GM18502 (cell line): Measurements from ENCODE around the gene FTCD.
"Not testable (repeated sequence)": the region's sequence is repeated elsewhere in the genome, so short reads cannot be mapped to it uniquely, and the experiment has no call there.

ENCODE experiments used
- ATAC-seq: cut with Tn5 transposase; IDR thresholded peaks from one replicate; pipeline ENCODE4 v1.9.1; 2021; ENCODE audit warnings: mild to moderate bottlenecking; ENCODE audit not compliant: unreplicated experiment, poor library complexity

Gene FTCD

DNA sequence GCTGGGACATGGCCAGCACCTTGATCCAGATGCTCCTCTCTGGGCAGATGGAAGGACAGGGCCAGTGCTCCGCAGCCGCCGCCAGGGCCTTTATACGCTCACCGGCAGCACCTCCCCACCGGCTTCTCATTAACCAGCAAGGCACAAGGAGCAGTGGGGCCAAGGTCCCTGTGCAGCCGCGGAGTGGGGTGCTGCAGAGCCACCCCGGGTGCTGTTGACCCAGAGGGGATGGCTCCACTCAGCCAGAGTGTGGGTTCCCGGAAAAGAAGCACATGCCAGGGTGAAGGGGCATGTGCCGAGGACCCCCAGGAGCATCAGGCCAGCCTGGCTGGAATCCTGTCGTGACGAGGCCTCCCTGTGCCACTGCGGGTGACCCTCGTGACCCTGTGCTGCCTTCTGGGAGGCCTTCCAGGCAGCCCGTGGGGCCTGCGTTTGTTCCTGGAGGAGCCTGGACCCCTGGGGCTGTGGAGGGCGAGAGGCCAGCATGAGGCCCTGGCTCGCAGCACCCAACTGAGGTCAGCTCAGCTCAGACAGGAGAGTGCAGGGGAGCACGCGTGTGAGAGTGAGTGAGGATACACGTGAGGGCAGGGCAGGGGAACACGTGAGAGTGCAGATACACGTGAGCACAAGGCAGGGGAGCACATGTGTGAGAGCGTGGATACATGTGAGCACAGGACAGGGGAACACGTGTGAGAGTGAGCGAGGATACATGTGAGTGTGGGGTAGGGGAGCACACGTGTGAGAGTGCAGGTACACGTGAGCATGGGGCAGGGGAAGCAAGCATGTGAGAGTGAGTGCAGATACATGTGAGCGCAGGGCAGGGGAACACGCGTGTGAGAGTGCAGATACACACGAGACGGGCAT lies at the start of gene FTCD:
TSS of gene FTCD (minus strand) at position 66 of the 864 bp plus-strand sequence. CDS start at position 10, 56 bp downstream.
- no peak for ATAC-seq

DNA sequence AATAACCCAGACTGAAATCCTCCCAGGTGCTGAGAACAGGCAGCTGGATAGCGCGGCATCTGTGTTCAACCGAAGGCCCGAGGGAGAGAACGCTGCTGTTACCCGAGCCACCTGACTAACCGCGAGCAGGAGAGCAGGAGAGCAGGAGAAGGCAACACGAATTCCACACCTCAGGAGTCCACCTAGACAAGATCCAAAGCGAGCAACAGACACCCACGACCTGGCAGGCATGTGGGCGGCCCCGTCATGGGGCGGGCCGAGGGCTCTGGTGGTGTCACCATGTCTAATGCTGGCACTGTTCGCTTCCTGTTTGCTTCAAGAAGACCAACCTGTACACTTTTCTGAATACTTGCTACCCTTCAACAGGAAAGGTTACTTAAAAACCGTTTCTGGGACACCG lies 49.8 kb upstream of the FTCD start:
- no peak for ATAC-seq

GRCh38 chr21:46203203-46203600 lies 47.8 kb upstream of the FTCD start:
- no peak for ATAC-seq

DNA sequence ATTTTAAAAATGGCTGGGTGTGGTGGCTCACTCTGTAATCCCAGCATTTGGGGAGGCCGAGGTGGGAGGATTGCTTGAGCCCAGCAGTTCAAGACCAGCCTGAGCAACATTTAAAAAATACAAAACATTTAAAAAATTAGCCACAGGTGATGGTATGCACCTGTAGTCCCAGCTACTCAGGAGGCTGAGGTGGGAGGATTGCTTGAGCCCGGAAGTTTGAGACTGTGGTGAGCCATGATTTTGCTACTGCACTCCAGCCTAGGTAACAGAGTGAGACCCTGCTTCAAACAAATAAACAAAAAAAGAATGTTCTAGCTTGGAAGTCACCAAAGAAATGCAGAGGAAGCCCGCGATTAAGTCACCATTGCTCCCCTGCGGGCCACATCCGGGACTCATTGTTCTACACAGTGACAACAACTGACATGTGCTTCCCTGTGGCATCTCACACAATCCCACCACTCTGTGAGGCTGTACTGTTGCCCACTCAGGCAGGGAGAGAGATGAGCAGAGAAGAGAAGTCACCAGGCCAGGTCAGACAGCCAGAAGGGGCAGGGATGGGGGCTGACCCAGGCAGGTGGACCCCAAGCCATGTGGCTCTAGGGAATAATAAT lies 47.3 kb upstream of the FTCD start:
- ATAC-seq: no peak

DNA sequence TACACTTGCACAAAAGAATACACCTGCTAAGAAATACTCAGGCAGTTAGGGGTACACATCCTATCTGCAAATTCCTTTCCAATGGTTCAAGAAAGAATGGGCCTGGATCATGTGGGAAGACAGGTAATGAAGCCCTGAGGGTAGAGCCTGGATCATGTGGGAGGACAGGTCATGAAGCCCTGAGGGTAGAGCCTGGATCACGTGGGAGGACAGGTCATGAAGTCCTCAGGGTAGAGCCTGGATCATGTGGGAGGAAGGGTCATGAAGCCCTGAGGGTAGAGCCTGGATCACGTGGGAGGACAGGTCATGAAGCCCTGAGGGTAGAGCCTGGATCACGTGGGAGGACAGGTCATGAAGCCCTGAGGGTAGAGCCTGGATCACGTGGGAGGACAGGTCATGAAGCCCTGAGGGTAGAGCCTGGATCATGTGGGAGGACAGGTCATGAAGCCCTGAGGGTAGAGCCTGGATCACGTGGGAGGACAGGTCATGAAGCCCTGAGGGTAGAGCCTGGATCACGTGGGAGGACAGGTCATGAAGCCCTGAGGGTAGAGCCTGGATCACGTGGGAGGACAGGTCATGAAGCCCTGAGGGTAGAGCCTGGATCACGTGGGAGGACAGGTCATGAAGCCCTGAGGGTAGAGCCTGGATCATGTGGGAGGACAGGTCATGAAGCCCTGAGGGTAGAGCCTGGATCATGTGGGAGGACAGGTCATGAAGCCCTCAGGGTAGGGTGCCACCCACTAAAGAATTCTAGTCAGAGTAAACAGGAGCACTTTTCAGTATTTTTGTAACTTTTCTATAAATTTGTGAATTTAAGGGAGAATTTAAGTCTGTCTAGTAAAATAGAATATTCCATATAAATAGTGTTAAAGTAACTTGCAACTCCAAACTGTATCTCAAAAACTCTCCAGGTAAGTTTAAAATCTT lies 45.8 kb upstream of the FTCD start:
- not testable (repeated sequence) for ATAC-seq

DNA sequence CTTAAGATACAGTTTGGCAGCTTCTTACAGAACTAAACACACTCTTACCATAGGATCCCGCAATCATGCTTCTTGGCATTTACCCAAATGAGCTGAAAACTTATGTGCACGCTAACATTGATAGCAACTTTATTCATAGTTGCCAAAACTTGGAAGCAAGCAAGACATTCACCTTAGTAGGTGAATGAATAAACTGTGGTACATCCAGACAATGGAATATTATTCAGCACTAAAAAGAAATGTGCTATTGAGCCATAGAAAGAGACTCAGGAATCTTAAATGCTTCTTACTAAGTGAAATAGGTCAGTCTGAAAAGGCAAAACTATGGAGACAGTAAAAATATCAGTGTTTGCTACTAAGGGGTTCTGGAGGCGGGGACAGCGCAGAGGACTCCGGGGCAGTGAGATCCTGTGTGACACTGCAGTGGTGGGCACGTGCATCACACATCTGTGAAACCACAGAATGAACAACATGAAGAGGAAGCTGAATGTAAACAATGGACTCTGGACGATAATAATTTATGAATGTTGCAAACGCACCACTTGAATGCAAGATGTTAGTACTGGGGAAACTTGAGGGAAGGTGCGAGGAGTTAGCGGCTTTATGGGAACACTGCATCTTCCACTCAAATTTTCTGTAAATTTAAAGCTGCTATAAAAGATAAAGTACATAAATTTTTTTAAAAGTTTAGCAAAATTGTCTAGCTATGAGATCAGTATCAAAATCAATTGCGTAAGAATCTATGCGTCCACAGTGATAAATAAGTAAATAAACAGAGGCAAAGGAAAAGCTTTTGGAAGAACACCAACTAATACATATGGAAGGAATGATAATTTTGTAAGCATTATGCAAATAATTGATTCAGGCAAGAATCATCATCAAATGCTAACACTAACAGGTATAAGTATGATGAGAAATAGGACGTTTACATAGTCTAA lies 44.3 kb upstream of the FTCD start:
- ATAC-seq: no peak

GRCh38 chr21:46196733-46197132 lies 41.4 kb upstream of the FTCD start:
- ATAC-seq: no peak

DNA sequence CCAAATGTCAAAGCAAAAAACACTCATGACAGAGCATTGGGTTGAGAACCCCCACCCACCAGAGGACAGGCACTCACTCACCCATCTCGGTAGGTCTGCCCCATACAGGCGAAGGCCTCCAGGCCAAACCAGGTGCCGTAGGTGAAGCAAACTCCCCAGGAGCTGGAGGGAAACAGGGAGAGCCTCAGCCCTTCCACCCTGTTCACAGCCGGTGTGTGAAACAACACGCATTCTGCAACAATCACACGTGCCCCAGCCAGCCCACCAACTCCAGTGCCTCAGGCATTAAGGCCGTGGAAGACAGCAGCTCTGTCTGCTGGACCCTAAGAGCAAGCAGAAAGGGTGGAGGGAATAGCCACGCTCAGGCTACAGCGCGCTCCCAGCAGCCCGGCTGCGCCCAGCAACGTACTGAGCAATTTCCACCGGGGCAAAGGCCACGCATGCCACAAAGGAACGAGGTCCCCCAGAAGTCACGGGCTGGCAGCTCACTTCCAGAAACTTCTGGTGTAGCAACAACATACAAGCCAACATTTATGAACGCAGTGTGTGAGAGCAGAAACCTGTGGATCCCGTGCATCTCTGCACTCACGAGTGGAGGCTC lies 40.3 kb upstream of the FTCD start:
- no peak for ATAC-seq

DNA sequence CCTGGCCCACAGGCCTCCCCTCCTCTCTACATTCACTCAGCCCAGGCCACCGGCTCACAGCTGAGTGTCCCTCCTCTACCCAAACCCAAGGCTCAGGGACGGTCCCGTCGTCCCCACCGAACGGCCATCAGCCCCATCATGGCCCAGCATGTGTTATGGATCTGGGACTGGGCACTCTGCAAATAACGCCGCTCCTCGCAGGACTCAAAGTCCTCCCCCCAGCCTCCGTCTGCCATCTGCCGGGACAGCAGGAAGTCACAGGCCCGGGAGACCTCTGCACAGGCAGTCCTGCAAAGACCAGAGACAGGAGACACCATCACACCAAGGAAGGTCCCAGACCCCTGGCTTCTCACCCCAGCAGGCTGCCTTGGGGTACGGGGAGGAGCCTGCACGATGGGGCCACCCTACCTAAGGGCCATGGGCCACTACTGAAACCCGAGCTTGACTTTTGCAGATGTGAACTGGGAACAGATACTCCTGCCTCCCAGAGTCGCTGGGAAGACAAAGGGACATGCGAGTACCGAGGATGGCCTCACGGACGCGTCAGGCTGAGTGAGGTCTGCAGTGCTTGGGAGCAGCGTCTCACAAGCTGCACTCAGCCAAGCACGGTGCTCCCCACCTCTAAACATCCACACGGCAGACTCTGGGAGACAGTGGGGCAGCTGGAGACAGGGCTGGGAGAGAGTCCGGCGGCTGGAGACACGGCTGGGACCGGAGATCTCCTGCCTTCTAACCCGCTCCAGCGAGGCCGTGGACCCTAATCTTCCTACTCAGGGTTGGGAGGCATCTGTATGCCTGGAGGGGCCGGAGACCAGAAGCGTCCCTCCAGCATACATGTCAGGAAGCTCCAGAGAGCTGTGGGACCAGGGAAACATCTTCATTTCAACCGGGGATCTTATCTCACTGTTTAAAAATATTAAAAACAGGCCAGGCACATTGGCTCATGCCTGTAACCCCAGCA lies 39.3 kb upstream of the FTCD start:
- ATAC-seq: no peak

DNA sequence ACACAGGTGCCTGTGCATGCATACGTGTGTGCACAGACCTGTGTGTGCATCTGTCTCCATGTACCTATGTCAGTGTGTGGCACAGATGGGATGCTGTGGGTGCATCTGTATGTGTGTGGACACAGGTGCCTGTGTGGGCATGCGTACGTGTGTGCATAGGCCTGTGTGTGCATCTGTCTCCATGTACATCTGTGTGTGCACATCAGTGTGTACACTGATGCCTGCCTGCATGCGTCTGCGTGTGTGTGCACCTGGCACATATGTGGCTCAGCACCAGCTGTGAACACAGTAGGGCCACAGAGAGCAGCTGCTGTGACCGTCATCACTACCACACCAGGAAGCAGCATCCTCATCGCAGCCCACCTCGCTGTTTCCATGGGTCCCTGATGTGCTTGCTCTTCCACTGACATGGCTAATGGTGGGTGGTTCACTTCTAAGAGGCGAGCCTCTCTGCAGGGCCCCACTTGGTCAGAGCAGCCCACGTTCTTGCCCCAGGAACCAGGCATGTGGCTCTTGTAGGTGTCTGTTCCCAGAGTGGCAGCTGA lies 38.5 kb upstream of the FTCD start:
- ATAC-seq: no peak

DNA sequence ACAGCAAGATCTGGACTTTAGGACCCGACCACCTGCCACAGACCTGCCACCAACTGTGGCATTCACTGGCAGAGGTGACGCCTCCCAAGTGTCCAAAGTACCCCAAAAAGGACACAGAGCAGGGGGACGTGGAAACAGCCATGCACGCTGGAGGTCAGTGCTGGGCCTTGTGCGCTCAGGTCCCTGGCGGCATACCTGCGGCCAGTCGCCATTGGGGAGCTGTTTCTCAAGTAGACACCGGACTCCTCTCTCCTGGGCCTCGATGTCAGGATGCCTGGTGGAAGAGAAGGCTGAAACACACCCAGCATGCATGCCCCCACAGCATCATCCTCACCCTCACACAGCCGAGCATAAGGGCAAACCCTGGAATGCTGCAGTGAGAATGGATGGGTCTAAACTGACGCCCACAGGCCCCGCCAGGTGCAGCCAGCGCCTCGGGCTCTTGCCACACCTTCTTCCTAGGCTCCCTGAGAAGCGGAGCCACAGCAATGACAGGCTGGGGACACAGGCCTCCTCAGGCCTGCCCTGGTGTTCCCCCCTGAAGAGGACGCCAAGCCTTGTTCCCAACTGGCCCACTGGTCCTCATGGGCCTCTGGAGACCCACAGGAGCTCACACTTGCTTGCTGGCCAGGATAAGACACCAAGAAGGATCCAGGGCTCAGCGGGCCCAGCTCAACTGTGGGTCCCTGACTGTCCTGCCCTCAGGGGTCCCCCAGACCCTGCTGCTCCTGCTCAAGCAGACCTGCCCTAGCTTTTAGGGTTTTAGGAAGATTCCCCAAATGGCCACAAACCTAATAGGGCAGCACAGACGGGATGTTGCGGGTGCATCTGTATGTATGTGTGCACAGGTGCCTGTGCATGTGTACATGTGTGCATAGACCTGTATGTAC lies 36.6 kb upstream of the FTCD start:
- ATAC-seq: no peak

DNA sequence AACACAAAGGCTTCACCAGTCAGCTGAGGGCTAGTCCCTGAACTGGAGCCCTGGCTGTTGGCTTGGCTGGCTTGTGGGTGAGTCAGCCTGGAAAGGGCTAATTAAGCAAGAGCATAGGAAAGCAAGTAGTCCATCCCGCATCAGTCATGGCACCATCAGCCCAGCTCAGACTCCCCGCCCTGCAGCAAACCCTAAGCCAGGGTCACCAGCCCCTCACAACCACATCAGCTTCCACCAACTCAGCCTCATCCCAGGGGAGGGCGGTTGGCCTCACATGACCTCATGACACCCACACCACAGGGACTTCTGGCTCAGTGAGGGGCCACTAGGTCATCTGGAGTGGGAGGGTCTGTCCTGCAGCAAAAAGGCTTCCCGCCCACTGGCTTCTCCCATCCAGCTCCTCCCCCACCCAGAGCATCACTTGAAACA lies 35.9 kb upstream of the FTCD start:
- no peak for ATAC-seq

DNA sequence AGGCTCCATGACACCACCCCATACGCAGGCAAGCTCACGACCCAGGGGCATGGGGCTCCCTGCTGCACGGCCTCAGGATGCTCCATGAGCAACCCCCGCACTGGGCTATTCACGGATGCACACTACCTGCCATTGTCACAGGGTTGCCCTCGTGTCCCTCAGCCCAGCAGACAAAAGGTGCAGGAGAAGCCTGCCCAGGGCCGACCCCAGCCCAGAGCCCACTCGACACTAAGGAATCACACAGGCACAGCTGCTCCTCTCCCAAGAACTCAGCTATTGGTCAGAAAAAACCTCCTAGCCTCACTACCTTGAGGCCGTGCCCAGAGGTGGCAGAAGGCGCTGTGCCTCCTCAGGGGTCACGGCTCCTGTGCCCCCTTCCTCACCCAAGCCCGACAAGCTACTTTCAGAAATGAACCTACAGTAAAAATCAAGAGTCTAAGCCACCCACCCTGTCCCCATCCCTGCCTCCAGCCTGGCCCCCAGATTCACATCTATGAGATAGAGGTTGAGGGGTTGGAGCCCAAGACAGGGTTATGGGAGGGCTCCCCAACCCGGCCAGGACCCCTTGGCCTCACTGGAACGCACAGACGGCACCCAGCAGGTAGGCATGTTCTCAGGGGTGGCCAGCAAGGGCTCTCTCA lies 35.2 kb upstream of the FTCD start:
- no peak for ATAC-seq

GRCh38 chr21:46189959-46190490 lies 34.6 kb upstream of the FTCD start:
- no peak for ATAC-seq

DNA sequence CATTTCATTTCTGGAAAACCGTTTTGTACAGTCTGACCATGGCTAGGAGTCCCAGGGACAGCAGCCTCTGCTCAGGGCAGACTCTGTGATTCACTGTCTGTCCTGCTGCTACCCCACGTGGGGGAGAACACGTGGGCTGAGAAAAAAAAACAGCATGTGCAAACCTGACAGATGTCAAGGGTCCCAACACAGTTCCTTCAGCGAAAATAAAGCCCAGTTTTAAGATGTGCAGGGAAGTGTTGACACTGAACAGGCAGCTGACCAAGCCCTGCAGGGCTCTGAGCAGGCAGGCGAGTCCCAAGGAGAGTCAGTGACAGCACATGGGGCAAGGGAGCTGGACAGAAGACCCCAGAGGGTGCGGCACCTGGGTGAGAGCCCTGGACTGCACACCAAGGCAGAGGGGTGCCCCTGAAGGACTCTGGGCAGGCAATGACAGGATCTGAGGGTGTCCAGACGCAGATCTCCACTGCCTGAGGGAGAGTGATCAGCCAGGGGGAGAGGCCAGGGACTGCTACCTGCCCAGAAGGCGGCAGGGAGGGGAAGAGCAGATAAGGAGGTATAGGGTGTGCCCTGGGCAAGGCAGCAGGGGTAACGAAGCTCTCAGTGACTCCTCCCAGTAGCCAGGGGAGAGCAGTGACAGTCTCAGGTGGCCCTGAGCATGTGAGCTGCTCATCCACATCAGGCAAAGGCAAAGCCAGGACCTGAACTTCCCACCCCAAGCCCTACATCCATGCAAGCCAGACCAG lies 34.0 kb upstream of the FTCD start:
- no peak for ATAC-seq
